SU-DHL-6 (cell line): ENCODE data around the gene PRKD2.

Experiments
- H2AFZ ChIP-seq: fragments of 200-600 bp; sonication (generic); 2 replicates; pipeline ENCODE4 v1.6.1; 2014; ENCODE audit warnings: low read depth, mild to moderate bottlenecking, moderate library complexity, mixed read lengths, antibody characterized with exemption, low read length; ENCODE audit not compliant: severe bottlenecking
- H3F3A ChIP-seq: fragments of 200-600 bp; shearing (Covaris generic); 2 replicates; pipeline ENCODE4 v1.6.0; 2016; ENCODE audit warnings: antibody characterized with exemption, mild to moderate bottlenecking; ENCODE audit not compliant: insufficient read depth
- H3K27ac ChIP-seq: fragments of 200-600 bp; sonication (generic); 2 replicates; pipeline ENCODE4 v1.5.1; 2016; ENCODE audit warnings: low read depth, mild to moderate bottlenecking, low read length, moderate library complexity, mixed read lengths
- H3K27me3 ChIP-seq: fragments of 200-600 bp; sonication (generic), shearing (Covaris generic); 2 replicates; pipeline ENCODE4 v1.6.0; 2014; ENCODE audit warnings: mild to moderate bottlenecking, low read length
- H3K36me3 ChIP-seq: fragments of 200-600 bp; sonication (generic); 2 replicates; pipeline ENCODE4 v1.6.1; 2014; ENCODE audit warnings: mild to moderate bottlenecking, low read length, mixed read lengths
- H3K4me2 ChIP-seq: fragments of 300-600, 200-600 bp; shearing (Covaris generic), sonication (generic); 2 replicates; pipeline ENCODE4 v1.6.0; 2014; ENCODE audit warnings: low read length, low read depth, mild to moderate bottlenecking; ENCODE audit not compliant: poor library complexity, severe bottlenecking
- H3K4me3 ChIP-seq: fragments of 200-600 bp; sonication (generic); 2 replicates; pipeline ENCODE4 v1.5.1; 2014; ENCODE audit warnings: antibody characterized with exemption, low read length, mild to moderate bottlenecking, mixed read lengths; ENCODE audit not compliant: insufficient read depth, poor library complexity, severe bottlenecking
- H3K79me2 ChIP-seq: fragments of 200-600 bp; sonication (generic); 2 replicates; pipeline ENCODE4 v1.6.1; 2014; ENCODE audit warnings: mild to moderate bottlenecking, low read length, moderate library complexity; ENCODE audit not compliant: insufficient read depth
- H3K9ac ChIP-seq: fragments of 200-600 bp; sonication (generic); 2 replicates; pipeline ENCODE4 v1.7.0; 2014; ENCODE audit warnings: mild to moderate bottlenecking, low read length
- H3K9me2 ChIP-seq: fragments of 200-600 bp; sonication (generic); replicated peaks from 2 replicates; pipeline ENCODE4 v1.6.1; 2014; ENCODE audit warnings: low read length; ENCODE audit not compliant: insufficient read depth
- H3K9me3 ChIP-seq: fragments of 200-600 bp; sonication (generic); 2 replicates; pipeline ENCODE4 v1.6.1; 2014; ENCODE audit warnings: low read length, mixed read lengths; ENCODE audit not compliant: insufficient read depth
- H4K20me1 ChIP-seq: fragments of 200-600 bp; sonication (generic); 2 replicates; pipeline ENCODE4 v1.6.1; 2014; ENCODE audit warnings: low read depth, mild to moderate bottlenecking, antibody characterized with exemption, low read length, moderate library complexity, mixed read lengths
- CTCF ChIP-seq: fragments of 200-600 bp; sonication (generic); IDR thresholded peaks from one replicate; pipeline ENCODE4 v1.5.1; 2017; ENCODE audit warnings: antibody characterized with exemption, mild to moderate bottlenecking, low read length, moderate library complexity; ENCODE audit not compliant: insufficient read depth, poor library complexity, severe bottlenecking
- EZH2phosphoT487 ChIP-seq: fragments of 200-600 bp; sonication (generic), shearing (Covaris generic); conservative IDR thresholded peaks from 2 replicates; pipeline ENCODE4 v1.6.1; 2018; ENCODE audit warnings: mild to moderate bottlenecking, antibody characterized with exemption, low read length, moderate library complexity, mixed read lengths

PRKD2 gene

DNA sequence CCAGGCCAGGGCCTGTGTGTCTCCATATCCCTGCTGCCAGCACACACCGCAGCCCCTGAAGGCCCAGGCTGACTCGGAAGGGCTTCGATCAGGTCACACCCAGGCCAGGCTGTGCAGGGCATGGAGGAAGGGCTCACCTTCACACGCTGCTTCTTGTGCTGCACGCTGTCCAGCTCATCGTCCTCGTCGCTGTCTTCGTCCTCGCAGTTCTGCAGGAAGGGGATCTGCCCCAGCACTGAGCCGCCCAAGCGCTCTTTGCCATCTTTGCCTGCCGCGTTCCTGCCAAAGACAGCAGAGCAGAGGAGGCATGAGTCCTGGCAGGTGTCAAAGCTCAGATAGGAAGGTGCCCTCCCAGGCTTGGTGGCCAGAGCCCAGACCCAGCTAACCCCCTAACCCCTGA lies 13.7 kb upstream of the PRKD2 start:
- H3K4me3 ChIP-seq, result no peak overlapping the region
- H4K20me1 ChIP-seq, result no peaks in the 10 kb centered on the region
- no peak overlapping the region for H3K27ac ChIP-seq
- H3K4me2 ChIP-seq, result no peak overlapping the region
- H3K9ac ChIP-seq, result no peak overlapping the region
- H3K9me3 ChIP-seq, result no peaks in the 10 kb centered on the region
- H3K36me3 ChIP-seq, result peaks cover 3% of the 10 kb centered on the region; the same call in 1 of the 2 replicates
- no peaks in the 10 kb centered on the region for H3K27me3 ChIP-seq
- no peaks in the 10 kb centered on the region for H3K9me2 ChIP-seq
- H2AFZ ChIP-seq, result no peak overlapping the region
- no peak for TF ChIP-seq EZH2phosphoT487
- TF ChIP-seq CTCF, result no peak
- no peaks in the 10 kb centered on the region for H3F3A ChIP-seq
- peaks cover 14% of the 10 kb centered on the region; the same call in 1 of the 2 replicates for H3K79me2 ChIP-seq

- Histone ChIP-seq H3K4me3 (no peak overlapping the region), H3F3A (no peaks in the 10 kb centered on the region), H3K9me3 (no peaks in the 10 kb centered on the region), H3K4me2 (no peak overlapping the region), H3K36me3 (0 out of 2 replicates have a peak, but pooled peaks cover 3% of the 10 kb centered on the region), H3K27ac (no peak overlapping the region), H3K9me2 (no peaks in the 10 kb centered on the region), H3K9ac (no peak overlapping the region), H3K27me3 (no peaks in the 10 kb centered on the region), H4K20me1 (no peaks in the 10 kb centered on the region), H2AFZ (no peak overlapping the region), H3K79me2 (peaks cover 14% of the 10 kb centered on the region; the same call in 1 of the 2 replicates)
- TF ChIP-seq CTCF, result no peak
- TF ChIP-seq EZH2phosphoT487, result no peak
These were observed 13.3 kb upstream of the PRKD2 start for GRCh38 chr19:46730187-46730586.

GRCh38 chr19:46729696-46730095 lies 12.8 kb upstream of the PRKD2 start:
- no peak overlapping the region for H3K4me2 ChIP-seq

More at GRCh38 chr19:46729696-46730095, 12.8 kb upstream of the PRKD2 start:
- Histone ChIP-seq H3K27me3 (no peaks in the 10 kb centered on the region), H2AFZ (no peak overlapping the region), H3K9me3 (no peaks in the 10 kb centered on the region), H3F3A (no peaks in the 10 kb centered on the region), H3K4me3 (no peak overlapping the region), H3K36me3 (0 out of 2 replicates have a peak, but pooled peaks cover 3% of the 10 kb centered on the region), H3K27ac (no peak overlapping the region), H3K79me2 (peaks cover 14% of the 10 kb centered on the region; the same call in 1 of the 2 replicates), H3K9me2 (no peaks in the 10 kb centered on the region), H4K20me1 (no peaks in the 10 kb centered on the region), H3K9ac (no peak overlapping the region)
- TF ChIP-seq CTCF (no peak), EZH2phosphoT487 (no peak)
